K562 (cell line): ENCODE results near the gene CNIH4. TPM values are rescaled to one million over a fixed set of nuclear protein-coding genes. Genes with fewer than 3 reads are reported as not detected.

Source experiments
- ARID1B ChIP-seq: fragments of 450-650 bp; IDR thresholded peaks from 2 replicates; pipeline ENCODE4 v1.6.1; 2016; ENCODE audit warnings: antibody characterized with exemption, mild to moderate bottlenecking, inconsistent platforms
- CBFA2T2 ChIP-seq: fragments of 450-650 bp; conservative IDR thresholded peaks from 2 replicates; pipeline ENCODE4 v1.6.1; 2017; ENCODE audit warnings: mild to moderate bottlenecking
- CEBPB ChIP-seq: fragments of 450-650 bp; IDR thresholded peaks from 2 replicates; pipeline ENCODE4 v1.6.1; 2016; ENCODE audit warnings: missing genetic modification characterization, missing compliant biosample characterization
- DACH1 ChIP-seq: fragments of 450-650 bp; IDR thresholded peaks from 2 replicates; pipeline ENCODE4 v1.6.1; 2018; ENCODE audit not compliant: partially characterized antibody
- HDAC2 ChIP-seq: fragments of 450-650 bp; IDR thresholded peaks from 2 replicates; pipeline ENCODE4 v1.6.1; 2016; ENCODE audit warnings: mild to moderate bottlenecking
- HDAC3 ChIP-seq: fragments of 450-650 bp; IDR thresholded peaks from 2 replicates; pipeline ENCODE4 v1.6.1; 2018; ENCODE audit warnings: borderline replicate concordance, mild to moderate bottlenecking, moderate library complexity; ENCODE audit not compliant: partially characterized antibody
- HMG20B ChIP-seq: fragments of 250-450 bp; sonication (Bioruptor Pico); IDR thresholded peaks from 2 replicates; pipeline ENCODE4 v1.5.0; 2021; ENCODE audit warnings: mild to moderate bottlenecking
- HNRNPLL ChIP-seq: fragments of 200-400 bp; formaldehyde crosslinking; IDR thresholded peaks from 2 replicates; pipeline ENCODE4 v1.6.1; 2017; ENCODE audit warnings: low read length, low read depth, mild to moderate bottlenecking; ENCODE audit not compliant: poor library complexity, severe bottlenecking
- JUN ChIP-seq, 2 experiments: sonication (generic) in 1 of 2; formaldehyde crosslinking in 1 of 2; IDR thresholded peaks; 2 replicates each; pipeline versions ENCODE4 v1.6.1 to v1.8.0; 2012 to 2022; ENCODE audit warnings: borderline replicate concordance in 2 of 2, mild to moderate bottlenecking in 2 of 2, improper control_type of control experiment in 1 of 2, low read depth in 1 of 2, low read length in 1 of 2, missing genetic modification reagents in 1 of 2
- MAZ ChIP-seq, 2 experiments: fragments of 450-650 bp in 1 of 2; sonication (generic) in 1 of 2; formaldehyde crosslinking; IDR thresholded peaks in 1 of 2; conservative IDR thresholded peaks in 1 of 2; 2 replicates each; pipeline versions ENCODE4 v1.4.0 to v1.5.0; 2020; ENCODE audit warnings: mild to moderate bottlenecking in 1 of 2, missing genetic modification reagents in 1 of 2
- NUFIP1 ChIP-seq: fragments of 450-650 bp; IDR thresholded peaks from 2 replicates; pipeline ENCODE4 v1.6.1; 2018; ENCODE audit not compliant: partially characterized antibody
- PBX2 ChIP-seq, 2 experiments: IDR thresholded peaks in 1 of 2; conservative IDR thresholded peaks in 1 of 2; 2 replicates each; pipeline ENCODE4 v1.6.1; 2016; ENCODE audit warnings: low read depth in 2 of 2, mild to moderate bottlenecking in 1 of 2, missing compliant biosample characterization in 1 of 2, missing genetic modification characterization in 1 of 2, moderate library complexity in 1 of 2
- PHTF2 ChIP-seq: fragments of 250-450 bp; sonication (Bioruptor Pico); IDR thresholded peaks from 2 replicates; pipeline ENCODE4 v1.5.0; 2021; ENCODE audit warnings: mild to moderate bottlenecking
- POU5F1 ChIP-seq: fragments of 150-350 bp; IDR thresholded peaks from 2 replicates; pipeline ENCODE4 v1.6.1; 2014; ENCODE audit warnings: borderline replicate concordance, low read length, low read depth, mild to moderate bottlenecking; ENCODE audit not compliant: partially characterized antibody
- RBM15 ChIP-seq: fragments of 200-400 bp; formaldehyde crosslinking; IDR thresholded peaks from 2 replicates; pipeline ENCODE4 v1.6.1; 2018; ENCODE audit warnings: mild to moderate bottlenecking, low read length, moderate library complexity; ENCODE audit not compliant: insufficient read depth
- RBM22 ChIP-seq: fragments of 200-400 bp; formaldehyde crosslinking; IDR thresholded peaks from 2 replicates; pipeline ENCODE4 v1.6.1; 2018; ENCODE audit warnings: low read length, low read depth; ENCODE audit not compliant: poor library complexity, severe bottlenecking
- SPI1 ChIP-seq: IDR thresholded peaks from 2 replicates; pipeline ENCODE4 v1.6.1; 2011; ENCODE audit warnings: low read depth, low read length, control low read depth, borderline replicate concordance
- TRIM28 ChIP-seq: fragments of 450-650 bp; IDR thresholded peaks from 2 replicates; pipeline ENCODE4 v1.6.1; 2017
- ZNF133 ChIP-seq: fragments of 250-450 bp; sonication (Bioruptor Pico); IDR thresholded peaks from 2 replicates; pipeline ENCODE4 v1.4.0; 2020; ENCODE audit warnings: mild to moderate bottlenecking
- ZNF431 ChIP-seq: sonication (generic); formaldehyde crosslinking; IDR thresholded peaks from 2 replicates; pipeline ENCODE4 v1.8.0; 2022; ENCODE audit warnings: mild to moderate bottlenecking, missing genetic modification reagents
- ZNF583 ChIP-seq: fragments of 250-450 bp; sonication (Bioruptor Pico); IDR thresholded peaks from 2 replicates; pipeline ENCODE4 v1.4.0; 2020
- ZNF780A ChIP-seq: fragments of 250-450 bp; sonication (Bioruptor Pico); IDR thresholded peaks from 2 replicates; pipeline ENCODE4 v1.5.0; 2021; ENCODE audit warnings: mild to moderate bottlenecking
- polyA plus RNA-seq, 8 experiments: library from polyadenylated mRNA; depleted of rRNA in 4 of 8; stranded (reverse) in 5 of 8; unstranded in 3 of 8; fragments of >200 nt; fragmentation: Nextera tagmentation in 2 of 8; fragmentation: Illumina TruSeq in 1 of 8; extraction: Ambion mirVana in 2 of 8; extraction: Trizol in 1 of 8; gene quantifications; 2 replicates each; pipeline versions ENCODE4 v1.2.1 to v1.2.3, GENCODE V29; 2011 to 2014; ENCODE audit warnings: inconsistent platforms in 1 of 8, missing spikeins in 1 of 8
- total RNA-seq, 7 experiments: library from RNA; depleted of rRNA in 6 of 7; stranded (reverse); fragments of >200 nt in 6 of 7; fragmentation: Illumina TruSeq in 2 of 7; extraction: Trizol in 2 of 7; gene quantifications; 2 replicates each; pipeline versions ENCODE4 v1.2.1 to v1.2.3, GENCODE V29; 2011 to 2021; ENCODE audit warnings: low replicate concordance in 1 of 7
- TF ChIP-seq, protein P1 (sequence below), 2 experiments: fragments of 450-650 bp; IDR thresholded peaks; 2 replicates each; pipeline ENCODE4 v1.6.1; 2016
- TF ChIP-seq, protein P2 (sequence below): fragments of 450-650 bp; IDR thresholded peaks from 2 replicates; pipeline ENCODE4 v1.6.1; 2017; ENCODE audit warnings: antibody characterized with exemption

The CNIH4 gene
- total and polyA plus RNA-seq, 9 of the 15 experiments (the other 6 are each of a cell fraction or from before 2014, with no cell fraction given) = 41.3 to 266 (median 61.1) TPM

DNA sequence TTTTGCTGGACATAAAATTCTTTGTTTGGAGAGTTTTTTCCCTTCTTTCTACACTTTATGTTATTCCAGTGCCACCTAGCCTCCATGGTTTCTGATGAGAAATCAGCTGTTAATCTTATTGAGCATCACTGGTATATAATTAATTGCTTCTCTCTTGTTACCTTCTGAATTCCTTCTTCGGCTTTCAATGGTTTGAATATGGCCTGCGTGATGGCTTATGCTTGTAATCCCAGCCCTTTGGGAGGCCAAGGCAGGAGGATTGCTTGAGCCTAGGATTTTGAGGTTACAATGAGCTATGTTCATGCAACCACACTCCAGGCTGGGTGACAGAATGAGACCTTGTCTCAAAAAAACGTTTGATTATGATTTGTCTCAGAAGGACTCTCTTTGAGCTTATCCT lies 13.0 kb upstream of the CNIH4 start (continued):
- TF ChIP-seq SPI1 = no peak
- TF ChIP-seq RBM22 = no peak
- TF ChIP-seq NUFIP1 = no peak
- TF ChIP-seq, protein P1, sequence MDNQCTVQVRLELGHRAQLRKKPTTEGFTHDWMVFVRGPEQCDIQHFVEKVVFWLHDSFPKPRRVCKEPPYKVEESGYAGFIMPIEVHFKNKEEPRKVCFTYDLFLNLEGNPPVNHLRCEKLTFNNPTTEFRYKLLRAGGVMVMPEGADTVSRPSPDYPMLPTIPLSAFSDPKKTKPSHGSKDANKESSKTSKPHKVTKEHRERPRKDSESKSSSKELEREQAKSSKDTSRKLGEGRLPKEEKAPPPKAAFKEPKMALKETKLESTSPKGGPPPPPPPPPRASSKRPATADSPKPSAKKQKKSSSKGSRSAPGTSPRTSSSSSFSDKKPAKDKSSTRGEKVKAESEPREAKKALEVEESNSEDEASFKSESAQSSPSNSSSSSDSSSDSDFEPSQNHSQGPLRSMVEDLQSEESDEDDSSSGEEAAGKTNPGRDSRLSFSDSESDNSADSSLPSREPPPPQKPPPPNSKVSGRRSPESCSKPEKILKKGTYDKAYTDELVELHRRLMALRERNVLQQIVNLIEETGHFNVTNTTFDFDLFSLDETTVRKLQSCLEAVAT (IDR thresholded peaks at IDR 0.05) = 0 out of 4 replicates have a peak, but pooled peaks of 1 of the 2 experiments have one; percentile 37
- TF ChIP-seq HDAC2 = no peak
- no peak for TF ChIP-seq ARID1B
- TF ChIP-seq DACH1 = peak; percentile 83
- no peak for TF ChIP-seq CEBPB (tag)
- 0 out of 2 replicates have a peak, but pooled peaks have one; percentile 57 for TF ChIP-seq ZNF431 (CRISPR knock-in tag)
- TF ChIP-seq ZNF133 (CRISPR knock-in tag) = no peak
- no peak for TF ChIP-seq PHTF2 (CRISPR knock-in tag)
- no peak for TF ChIP-seq HNRNPLL
- peak; percentile 100 for TF ChIP-seq TRIM28
- 0 out of 2 replicates have a peak, but pooled peaks have one; percentile 11 for TF ChIP-seq ZNF583 (CRISPR knock-in tag)
- TF ChIP-seq HMG20B = no peak
- TF ChIP-seq PBX2 (CRISPR knock-in tag; IDR thresholded peaks at IDR 0.05; ENCODE audit: low read depth) = no peak
- peak; percentile 38; the same call in 1 of the 2 replicates for TF ChIP-seq PBX2 (tag; conservative IDR thresholded peaks at IDR 0.05; ENCODE audit: low read depth)
- TF ChIP-seq HDAC3 = peak; percentile 19
- no peak for TF ChIP-seq CBFA2T2
- no peak for TF ChIP-seq RBM15
- TF ChIP-seq, protein P2, sequence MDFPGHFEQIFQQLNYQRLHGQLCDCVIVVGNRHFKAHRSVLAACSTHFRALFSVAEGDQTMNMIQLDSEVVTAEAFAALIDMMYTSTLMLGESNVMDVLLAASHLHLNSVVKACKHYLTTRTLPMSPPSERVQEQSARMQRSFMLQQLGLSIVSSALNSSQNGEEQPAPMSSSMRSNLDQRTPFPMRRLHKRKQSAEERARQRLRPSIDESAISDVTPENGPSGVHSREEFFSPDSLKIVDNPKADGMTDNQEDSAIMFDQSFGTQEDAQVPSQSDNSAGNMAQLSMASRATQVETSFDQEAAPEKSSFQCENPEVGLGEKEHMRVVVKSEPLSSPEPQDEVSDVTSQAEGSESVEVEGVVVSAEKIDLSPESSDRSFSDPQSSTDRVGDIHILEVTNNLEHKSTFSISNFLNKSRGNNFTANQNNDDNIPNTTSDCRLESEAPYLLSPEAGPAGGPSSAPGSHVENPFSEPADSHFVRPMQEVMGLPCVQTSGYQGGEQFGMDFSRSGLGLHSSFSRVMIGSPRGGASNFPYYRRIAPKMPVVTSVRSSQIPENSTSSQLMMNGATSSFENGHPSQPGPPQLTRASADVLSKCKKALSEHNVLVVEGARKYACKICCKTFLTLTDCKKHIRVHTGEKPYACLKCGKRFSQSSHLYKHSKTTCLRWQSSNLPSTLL = no peak
- no peak for TF ChIP-seq POU5F1
- TF ChIP-seq MAZ (CRISPR knock-in tag; conservative IDR thresholded peaks at IDR 0.05 in 1 of 2, IDR thresholded peaks at IDR 0.05 in 1 of 2) = 0 out of 4 replicates have a peak, but pooled peaks of 1 of the 2 experiments have one; percentile 18
- no peak for TF ChIP-seq ZNF780A (CRISPR knock-in tag)
- TF ChIP-seq JUN (IDR thresholded peaks at IDR 0.05; ENCODE audit: borderline replicate concordance, low read depth, low read length) = peak; percentile 36; the same call in 1 of the 2 replicates
- TF ChIP-seq JUN (CRISPR knock-in tag; IDR thresholded peaks at IDR 0.05; ENCODE audit: borderline replicate concordance) = no peak
